ENCODE results near the gene PAK2.
A peak's percentile ranks its signal among the peaks of the same experiment; 100 is the strongest.
"Not testable (repeated sequence)": the region's sequence is repeated elsewhere in the genome, so short reads cannot be mapped to it uniquely, and the experiment has no call there.

PAK2 gene

DNA sequence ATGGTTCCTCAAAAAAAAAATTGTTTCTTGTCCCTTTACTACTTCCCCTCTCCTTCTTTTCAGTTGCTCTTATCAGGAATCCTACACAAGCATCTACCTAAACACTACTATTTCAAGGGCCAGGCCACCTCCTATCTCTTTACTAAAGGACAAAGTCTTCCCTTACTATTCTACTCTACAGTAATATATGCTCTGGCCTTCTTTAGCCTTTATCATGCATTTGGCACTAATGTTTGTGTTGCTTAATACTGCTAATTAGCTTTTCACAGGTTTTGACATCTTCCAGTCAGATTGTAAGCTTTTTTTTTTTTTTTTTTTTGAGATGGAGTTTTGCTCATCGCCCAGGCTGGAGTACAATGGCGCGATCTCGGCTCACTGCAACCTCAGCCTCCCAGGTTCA is 32.9 kb upstream of the PAK2 start:
- no peaks in the 10 kb centered on the region for H3K9me3 ChIP-seq (ENCODE audit: control insufficient read depth, low read length)
- H3K4me1 ChIP-seq (ENCODE audit: control insufficient read depth, insufficient read depth, low read length, poor library complexity, severe bottlenecking) = no peaks in the 10 kb centered on the region
- no peak overlapping the region for H3K4me3 ChIP-seq (ENCODE audit: extremely low read depth, insufficient read depth, low read length, poor library complexity, severe bottlenecking)
- WGBS, 2 experiments (ENCODE audit: insufficient coverage in 2 of 2) = 94 to 100% methylated on average over 3 to 4 of the region's 4 CpGs
- no peaks in the 10 kb centered on the region for H3K36me3 ChIP-seq (ENCODE audit: control insufficient read depth, insufficient read depth, low read length)
- H3K27ac ChIP-seq (ENCODE audit: low read depth, low read length, severe bottlenecking) = no peak overlapping the region

DNA sequence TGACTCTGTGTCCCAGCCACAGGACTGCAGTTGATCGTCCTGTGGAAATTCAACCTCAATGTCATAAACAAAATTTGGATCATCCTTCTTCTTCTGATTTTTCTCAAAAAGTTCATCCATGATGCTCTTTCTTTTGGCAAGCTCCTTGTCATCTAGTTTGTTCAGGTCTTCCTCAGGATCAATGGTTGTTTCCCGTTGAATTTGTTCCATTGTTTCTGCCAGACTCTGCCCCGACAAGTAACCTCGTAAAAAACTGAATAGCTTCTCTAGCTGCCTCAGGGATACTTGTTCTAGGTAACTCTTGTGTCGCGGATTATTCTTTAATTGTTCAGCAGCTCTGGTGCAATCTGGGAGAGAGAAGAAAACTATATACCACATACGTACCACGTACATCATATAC is 32.1 kb upstream of the PAK2 start:
- Histone ChIP-seq H3K36me3 (ENCODE audit: control insufficient read depth, insufficient read depth, low read length) (no peaks in the 10 kb centered on the region), H3K4me1 (ENCODE audit: control insufficient read depth, insufficient read depth, low read length, poor library complexity, severe bottlenecking) (no peaks in the 10 kb centered on the region), H3K4me3 (ENCODE audit: extremely low read depth, insufficient read depth, low read length, poor library complexity, severe bottlenecking) (no peak overlapping the region), H3K9me3 (ENCODE audit: control insufficient read depth, low read length) (no peaks in the 10 kb centered on the region), H3K27ac (ENCODE audit: low read depth, low read length, severe bottlenecking) (no peak overlapping the region)
- WGBS, 2 experiments (ENCODE audit: insufficient coverage in 2 of 2) = 92% methylated on average over 4 to 6 of the region's 8 CpGs

DNA sequence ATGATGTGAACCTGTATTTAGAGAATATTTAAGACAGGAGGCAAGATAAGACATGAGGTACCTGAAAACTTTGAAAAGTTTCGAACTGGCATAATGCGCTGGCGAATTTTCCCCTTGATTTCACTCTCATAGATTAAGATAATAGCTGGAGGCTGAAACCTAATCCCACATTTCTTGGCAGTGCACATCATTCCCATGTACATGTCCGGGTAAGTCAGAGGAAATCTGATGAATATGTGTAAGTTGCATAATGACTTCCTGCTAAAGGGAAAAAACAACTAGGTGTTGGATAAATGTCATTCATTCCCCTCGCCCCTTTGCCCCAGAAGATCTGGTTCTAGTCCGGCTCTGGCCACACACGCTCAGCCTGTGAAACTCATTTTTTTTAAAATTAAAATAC is 31.2 kb upstream of the PAK2 start:
- Histone ChIP-seq H3K4me3 (ENCODE audit: extremely low read depth, insufficient read depth, low read length, poor library complexity, severe bottlenecking) (no peak overlapping the region), H3K9me3 (ENCODE audit: control insufficient read depth, low read length) (no peaks in the 10 kb centered on the region), H3K27ac (ENCODE audit: low read depth, low read length, severe bottlenecking) (no peak overlapping the region), H3K36me3 (ENCODE audit: control insufficient read depth, insufficient read depth, low read length) (no peaks in the 10 kb centered on the region), H3K4me1 (ENCODE audit: control insufficient read depth, insufficient read depth, low read length, poor library complexity, severe bottlenecking) (no peaks in the 10 kb centered on the region)
- 84% methylated on average over 3 to 4 of the region's 7 CpGs for WGBS, 2 experiments (ENCODE audit: insufficient coverage in 2 of 2)

DNA sequence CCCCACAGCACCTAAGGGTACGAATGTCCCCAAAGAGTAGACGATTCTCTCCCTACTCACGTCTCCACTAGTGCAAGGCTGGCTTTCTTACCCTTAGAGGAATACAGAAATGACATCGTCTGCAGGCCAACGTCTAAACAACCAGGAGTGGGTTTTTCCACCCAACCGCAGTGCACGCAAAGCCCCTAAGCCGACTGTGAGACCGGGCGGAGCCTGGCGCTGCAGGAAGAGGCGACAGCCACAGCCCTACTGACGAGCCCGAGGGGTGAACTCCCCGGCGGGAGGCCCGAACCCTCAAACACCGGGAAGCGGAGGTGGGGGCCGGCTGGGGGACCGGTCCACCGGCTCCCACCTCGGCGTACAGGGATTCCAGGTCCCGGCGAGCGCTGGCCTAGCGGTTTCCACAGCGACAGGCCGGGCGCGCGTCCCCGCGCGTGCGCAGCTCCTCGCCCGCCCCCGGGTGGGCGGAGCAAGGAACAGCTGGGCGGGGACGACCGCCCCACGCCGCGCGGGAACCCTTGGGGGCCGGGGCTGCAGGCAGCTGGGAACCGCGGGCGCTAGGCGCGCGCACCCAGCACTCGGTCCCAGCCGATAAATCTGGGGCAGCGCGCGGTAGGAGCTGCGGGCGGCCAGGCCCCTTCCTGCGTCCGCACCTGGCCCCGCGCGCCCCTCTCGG is 27.7 kb upstream of the PAK2 start, which contains the start of the genes CEP19 and PIGX:
TSS of gene CEP19 (minus strand) at position 413 of the 676 bp plus-strand sequence. CDS start 3,593 bp downstream, outside the sequence.
TSS of gene PIGX (plus strand) at position 540 of the 676 bp plus-strand sequence.
- Histone ChIP-seq H3K27ac (ENCODE audit: low read depth, low read length, severe bottlenecking) (peak within 1 kb of the TSS; percentile 81), H3K36me3 (ENCODE audit: control insufficient read depth, insufficient read depth, low read length) (no peaks in the 10 kb centered on the region), H3K4me3 (ENCODE audit: extremely low read depth, insufficient read depth, low read length, poor library complexity, severe bottlenecking) (peak within 1 kb of the TSS; percentile 68), H3K9me3 (ENCODE audit: control insufficient read depth, low read length) (no peaks in the 10 kb centered on the region), H3K4me1 (ENCODE audit: control insufficient read depth, insufficient read depth, low read length, poor library complexity, severe bottlenecking) (no peaks in the 10 kb centered on the region)
- WGBS, 2 experiments (ENCODE audit: insufficient coverage in 2 of 2) = 1 to 2% methylated on average over 52 to 59 of the region's 68 CpGs

DNA sequence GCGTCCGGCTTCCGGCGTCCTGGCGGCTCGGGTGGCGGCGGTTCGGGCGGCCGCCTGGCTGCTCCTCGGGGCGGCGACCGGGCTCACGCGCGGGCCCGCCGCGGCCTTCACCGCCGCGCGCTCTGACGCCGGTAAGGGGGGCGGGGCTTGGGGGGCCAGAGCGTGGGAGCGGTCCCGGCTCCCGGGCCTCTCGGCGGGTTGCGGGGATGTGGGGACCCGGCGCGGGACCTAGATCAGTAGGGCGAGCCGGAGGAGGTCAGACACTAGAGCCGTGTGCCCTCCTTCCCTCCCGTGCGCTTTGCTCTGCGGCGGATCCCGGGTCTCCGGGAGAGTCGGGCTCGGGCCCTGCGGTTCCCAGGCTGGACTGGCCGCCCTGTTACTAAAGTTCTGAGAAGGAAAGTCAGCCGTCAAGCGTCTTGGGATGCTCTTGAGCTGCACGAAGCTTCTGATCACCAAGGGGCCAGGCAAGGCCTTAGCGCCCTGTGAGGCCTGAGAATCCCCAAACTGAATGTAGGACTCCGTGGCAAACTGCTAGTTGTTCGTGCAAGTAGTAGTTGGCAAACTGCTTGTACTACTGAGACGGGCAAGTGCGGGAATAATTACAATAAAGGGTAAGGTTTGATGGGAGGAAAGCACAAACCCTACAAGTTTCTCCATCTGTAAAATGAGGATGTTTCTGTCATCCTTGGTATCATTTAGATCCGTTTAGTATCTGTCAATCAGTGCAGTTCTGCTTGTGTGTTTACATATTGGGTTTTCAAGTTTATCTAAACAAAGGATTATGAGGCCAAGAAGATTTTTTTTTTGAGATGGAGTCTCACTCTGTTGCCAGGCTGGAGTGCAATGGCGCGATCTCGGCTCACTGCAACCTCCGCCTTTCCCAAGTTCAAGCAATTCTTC is 26.9 kb upstream of the PAK2 start:
- Histone ChIP-seq H3K9me3 (ENCODE audit: control insufficient read depth, low read length) (no peaks in the 10 kb centered on the region), H3K36me3 (ENCODE audit: control insufficient read depth, insufficient read depth, low read length) (no peaks in the 10 kb centered on the region), H3K4me1 (ENCODE audit: control insufficient read depth, insufficient read depth, low read length, poor library complexity, severe bottlenecking) (no peaks in the 10 kb centered on the region), H3K4me3 (ENCODE audit: extremely low read depth, insufficient read depth, low read length, poor library complexity, severe bottlenecking) (peak overlapping the region; percentile 68), H3K27ac (ENCODE audit: low read depth, low read length, severe bottlenecking) (peak overlapping the region; percentile 81)
- 8 to 10% methylated on average over 49 to 52 of the region's 64 CpGs for WGBS, 2 experiments (ENCODE audit: insufficient coverage in 2 of 2)

DNA sequence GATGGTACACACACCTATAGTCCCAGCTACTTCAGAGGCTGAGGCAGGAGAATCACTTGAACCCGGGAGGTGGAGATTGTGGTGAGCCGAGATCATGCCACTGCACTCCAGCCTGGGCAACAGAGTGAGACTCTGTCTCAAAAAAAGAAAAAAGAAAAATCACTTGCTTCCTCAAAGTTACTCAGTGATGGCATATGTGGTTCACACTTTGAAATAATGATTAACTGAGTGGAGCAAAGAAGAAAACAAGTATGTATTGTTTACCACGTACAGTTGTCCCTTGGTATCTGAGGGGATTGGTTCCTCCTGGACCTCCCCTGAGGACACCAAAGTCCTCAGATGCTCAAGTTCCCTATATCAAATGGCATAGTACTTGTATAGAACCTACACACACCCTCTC is 22.5 kb upstream of the PAK2 start:
- not testable (repeated sequence) for H3K27ac ChIP-seq (ENCODE audit: low read depth, low read length, severe bottlenecking); H3K4me1 ChIP-seq (ENCODE audit: control insufficient read depth, insufficient read depth, low read length, poor library complexity, severe bottlenecking); H3K4me3 ChIP-seq (ENCODE audit: extremely low read depth, insufficient read depth, low read length, poor library complexity, severe bottlenecking)
- 100% methylated on average over 1 to 2 of the region's 3 CpGs for WGBS, 2 experiments (ENCODE audit: insufficient coverage in 2 of 2)
- H3K36me3 ChIP-seq (ENCODE audit: control insufficient read depth, insufficient read depth, low read length) = peaks cover 24% of the 10 kb centered on the region
- H3K9me3 ChIP-seq (ENCODE audit: control insufficient read depth, low read length) = peaks cover 10% of the 10 kb centered on the region

DNA sequence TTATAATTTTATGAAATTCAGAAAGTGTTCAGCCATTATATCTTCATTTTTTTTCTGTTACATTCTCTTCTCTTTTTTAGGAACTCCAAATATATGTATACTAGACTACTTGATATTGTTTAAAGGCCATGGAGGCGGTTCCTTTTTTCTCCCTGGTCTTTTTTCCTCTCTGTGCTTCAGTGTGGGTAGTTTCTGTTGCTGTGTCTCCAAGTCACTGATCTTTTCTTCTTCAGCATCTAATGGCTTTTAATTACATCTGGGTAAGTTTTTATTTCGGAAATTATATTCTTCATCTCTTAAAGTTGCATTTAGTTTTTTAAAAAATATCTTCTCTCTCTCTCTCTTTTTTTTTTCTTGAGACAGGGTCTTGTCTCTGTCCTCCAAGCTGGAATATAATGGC is 18.6 kb upstream of the PAK2 start:
- peaks cover 38% of the 10 kb centered on the region for H3K36me3 ChIP-seq (ENCODE audit: control insufficient read depth, insufficient read depth, low read length)
- no peak overlapping the region for H3K4me3 ChIP-seq (ENCODE audit: extremely low read depth, insufficient read depth, low read length, poor library complexity, severe bottlenecking)
- H3K9me3 ChIP-seq (ENCODE audit: control insufficient read depth, low read length) = peaks cover 10% of the 10 kb centered on the region
- no peak overlapping the region for H3K27ac ChIP-seq (ENCODE audit: low read depth, low read length, severe bottlenecking)
- WGBS, 2 experiments (ENCODE audit: insufficient coverage in 2 of 2) = 80% methylated on average over 1 of the region's 2 CpGs; no CpG with 5 or more reads in 1 of the 2 experiments
- H3K4me1 ChIP-seq (ENCODE audit: control insufficient read depth, insufficient read depth, low read length, poor library complexity, severe bottlenecking) = no peaks in the 10 kb centered on the region

DNA sequence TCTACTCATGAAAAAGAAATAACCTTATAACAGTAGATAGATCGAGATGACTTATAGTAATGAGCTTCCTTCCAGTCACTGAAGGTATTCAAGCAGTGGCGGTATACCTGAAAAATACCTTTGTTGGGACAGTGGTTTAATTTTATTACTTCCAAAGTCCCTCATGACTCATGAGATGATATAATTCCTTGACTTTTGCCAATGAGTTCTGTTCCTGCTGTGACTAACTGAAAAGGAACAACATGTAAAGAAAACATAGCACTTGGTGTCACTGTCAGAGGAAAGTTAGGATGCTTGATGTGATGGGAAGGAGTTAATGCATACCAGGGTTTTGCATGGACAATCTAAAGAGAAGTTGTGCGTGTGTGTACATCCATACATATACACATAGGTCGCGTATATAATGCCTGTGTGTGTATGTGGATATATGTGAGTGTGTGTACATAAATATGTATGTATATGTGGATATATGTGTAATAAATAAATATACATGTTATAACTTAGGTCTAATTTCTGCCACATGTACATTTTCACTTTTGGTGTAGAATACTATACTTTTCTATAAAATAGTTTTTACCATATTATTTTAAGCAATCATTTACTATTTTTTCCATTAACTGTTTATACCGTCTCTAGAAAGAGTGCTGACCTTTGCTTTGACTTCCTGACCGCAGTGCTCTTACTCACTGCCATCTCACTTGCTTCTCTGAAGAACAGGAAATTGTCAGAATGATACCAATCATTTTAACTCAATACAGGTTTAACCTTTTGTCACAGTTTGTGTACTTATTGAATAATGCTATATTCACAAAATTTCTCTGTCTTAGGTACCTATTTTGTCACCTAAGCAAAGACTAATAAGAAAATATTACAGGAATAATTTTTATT is 12.6 kb upstream of the PAK2 start:
- no peak overlapping the region for H3K4me3 ChIP-seq (ENCODE audit: extremely low read depth, insufficient read depth, low read length, poor library complexity, severe bottlenecking)
- H3K27ac ChIP-seq (ENCODE audit: low read depth, low read length, severe bottlenecking) = no peak overlapping the region
- peaks cover 30% of the 10 kb centered on the region for H3K36me3 ChIP-seq (ENCODE audit: control insufficient read depth, insufficient read depth, low read length)
- WGBS, 2 experiments (ENCODE audit: insufficient coverage in 2 of 2) = 90 to 100% methylated on average over 2 to 3 of the region's 7 CpGs
- H3K9me3 ChIP-seq (ENCODE audit: control insufficient read depth, low read length) = no peaks in the 10 kb centered on the region
- H3K4me1 ChIP-seq (ENCODE audit: control insufficient read depth, insufficient read depth, low read length, poor library complexity, severe bottlenecking) = no peaks in the 10 kb centered on the region

DNA sequence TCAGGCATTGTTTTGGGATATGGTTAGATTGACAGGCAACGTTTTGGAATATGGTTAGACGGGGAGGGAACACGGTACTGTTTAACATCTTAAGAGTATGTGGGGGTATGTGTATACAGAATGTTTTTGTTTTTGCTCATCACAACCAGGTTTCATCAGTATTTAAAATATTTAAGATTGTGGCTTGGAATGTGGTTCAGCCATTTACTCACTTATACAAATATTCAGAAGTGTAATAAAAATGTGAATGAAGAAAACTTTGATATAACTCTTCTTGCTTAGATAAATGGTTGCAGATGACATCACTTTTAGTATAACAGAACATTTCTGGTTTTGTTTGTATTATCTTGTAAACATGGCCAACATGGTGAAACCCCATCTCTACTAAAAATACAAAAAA is 3.9 kb upstream of the PAK2 start:
- no peak overlapping the region for H3K4me3 ChIP-seq (ENCODE audit: extremely low read depth, insufficient read depth, low read length, poor library complexity, severe bottlenecking)
- no peak overlapping the region for H3K27ac ChIP-seq (ENCODE audit: low read depth, low read length, severe bottlenecking)
- H3K4me1 ChIP-seq (ENCODE audit: control insufficient read depth, insufficient read depth, low read length, poor library complexity, severe bottlenecking) = no peaks in the 10 kb centered on the region
- H3K9me3 ChIP-seq (ENCODE audit: control insufficient read depth, low read length) = no peaks in the 10 kb centered on the region
- peaks cover 8% of the 10 kb centered on the region for H3K36me3 ChIP-seq (ENCODE audit: control insufficient read depth, insufficient read depth, low read length)
- WGBS, 2 experiments (ENCODE audit: insufficient coverage in 2 of 2) = 92% methylated on average over 2 of the region's 3 CpGs; no CpG with 5 or more reads in 1 of the 2 experiments

DNA sequence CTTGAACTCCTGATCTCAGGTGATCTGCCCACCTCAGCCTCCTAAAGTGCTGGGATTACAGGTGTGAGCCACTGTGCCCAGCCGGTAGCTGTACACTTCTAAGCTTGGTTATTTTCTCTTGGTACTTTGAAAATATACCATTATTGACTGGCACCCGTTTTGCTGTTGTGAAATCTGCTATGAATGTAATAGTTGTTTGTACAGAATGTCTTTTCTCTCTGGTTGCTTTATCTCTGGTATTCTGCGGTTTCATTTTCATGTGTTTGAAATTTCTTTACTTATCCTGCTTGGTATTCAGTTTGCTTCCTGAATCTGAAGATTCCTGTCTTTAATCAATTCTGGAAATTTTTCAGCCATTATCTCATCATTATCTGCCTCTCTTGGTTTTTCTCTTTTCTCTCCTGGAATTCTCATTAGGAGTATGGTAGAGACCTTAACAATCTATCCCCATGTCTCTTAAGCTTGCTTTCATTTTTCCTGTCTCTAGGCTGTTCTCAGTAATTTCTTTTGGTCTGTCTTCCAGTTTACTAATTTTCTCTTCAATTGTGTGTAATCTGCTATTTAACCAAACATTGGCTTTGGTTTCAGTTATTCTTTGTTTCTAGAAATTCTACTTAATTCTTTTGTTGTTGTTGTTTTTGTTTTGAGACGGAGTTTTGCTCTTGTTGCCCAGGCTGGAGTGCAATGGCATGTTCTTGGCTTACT is 2.8 kb upstream of the PAK2 start:
- H3K4me1 ChIP-seq (ENCODE audit: control insufficient read depth, insufficient read depth, low read length, poor library complexity, severe bottlenecking) = no peaks in the 10 kb centered on the region
- WGBS, 2 experiments (ENCODE audit: insufficient coverage in 2 of 2) = 100% methylated on average over 1 of the region's 4 CpGs; no CpG with 5 or more reads in 1 of the 2 experiments
- H3K9me3 ChIP-seq (ENCODE audit: control insufficient read depth, low read length) = no peaks in the 10 kb centered on the region
- H3K36me3 ChIP-seq (ENCODE audit: control insufficient read depth, insufficient read depth, low read length) = peaks cover 3% of the 10 kb centered on the region
- H3K27ac ChIP-seq (ENCODE audit: low read depth, low read length, severe bottlenecking) = no peak overlapping the region
- no peak overlapping the region for H3K4me3 ChIP-seq (ENCODE audit: extremely low read depth, insufficient read depth, low read length, poor library complexity, severe bottlenecking)

All from mesodermal cell (in vitro differentiated cells).